ENCODE data around the gene ATP8B3. TPM values are rescaled to one million over a fixed set of nuclear protein-coding genes. Genes with fewer than 3 reads are reported as not detected.

The ATP8B3 gene
- total RNA-seq, 4 donors from 2014 or later: 1.3 to 2.0 (median 1.6) TPM; not detected in 1

DNA sequence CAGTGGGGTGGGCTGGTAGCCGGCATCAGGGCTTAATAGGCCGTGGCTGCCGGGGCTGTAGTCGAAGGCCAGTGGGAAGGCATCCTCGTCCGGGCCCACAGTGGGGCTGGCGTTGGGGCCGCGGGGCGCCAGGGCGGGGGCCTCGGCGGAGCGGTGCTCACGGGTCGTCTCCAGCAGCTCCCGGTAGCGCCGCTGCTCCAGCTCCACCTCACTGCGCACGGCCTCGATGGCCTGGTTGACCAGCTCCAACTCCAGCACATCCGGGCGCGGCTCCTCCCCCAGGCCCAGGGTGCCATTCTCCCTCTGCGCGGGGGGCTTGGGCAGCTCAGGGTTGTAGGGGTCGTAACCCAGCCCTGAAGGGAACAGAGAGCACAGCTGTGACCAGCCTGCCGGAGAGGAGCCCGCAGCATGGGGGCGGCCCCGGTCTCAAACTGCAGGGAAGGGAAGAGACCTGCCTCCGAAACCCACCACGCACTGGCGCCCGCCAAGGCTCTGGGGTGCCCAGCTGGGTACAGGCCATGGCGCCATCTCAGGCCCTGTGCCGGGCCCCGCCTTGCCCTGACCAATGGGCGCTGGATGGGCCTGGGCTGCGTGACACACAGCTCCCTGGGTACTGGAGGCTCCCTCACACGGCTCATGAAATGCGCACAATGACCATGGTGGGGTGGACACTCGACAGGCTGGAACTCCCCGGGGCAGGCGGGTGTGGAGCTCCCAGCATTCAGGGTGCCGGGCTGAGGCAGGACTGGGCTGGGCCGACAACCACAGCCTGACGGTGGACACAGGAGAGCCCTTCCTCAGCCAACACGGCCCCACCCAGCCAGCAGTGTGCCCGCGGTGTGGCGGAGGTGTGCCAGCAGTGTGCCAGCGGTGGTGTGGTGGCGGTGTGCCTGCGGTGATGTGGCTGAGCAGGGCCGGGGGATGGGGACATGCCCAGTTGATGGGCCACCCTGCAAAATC lies 16.5 kb upstream of the ATP8B3 start:
- peaks cover 0 to 10% of the 10 kb centered on the region in 2 donors for H3K4me1 ChIP-seq
- peaks cover 3 to 25% of the 10 kb centered on the region in 2 donors for H3K36me3 ChIP-seq
- DNase-seq: no peak
- H3K27me3 ChIP-seq: no peaks in the 10 kb centered on the region
- H3K4me3 ChIP-seq (replicated peaks in 1 of 3): no peak overlapping the region
- TF ChIP-seq POLR2A (IDR thresholded peaks at IDR 0.05): no peak
- H3K9me3 ChIP-seq: no peaks in the 10 kb centered on the region
- H3K27ac ChIP-seq: no peak overlapping the region
- WGBS, 2 donors: 93 to 96% methylated on average over 8 to 34 of the region's 57 CpGs
- intact Hi-C loops (cut with DNase I): no loop called here

- H3K4me3 ChIP-seq (replicated peaks in 1 of 3): no peak overlapping the region
- intact Hi-C loops (cut with DNase I): no loop called here
- H3K9me3 ChIP-seq: no peaks in the 10 kb centered on the region
- peaks cover 3 to 31% of the 10 kb centered on the region in 2 donors for H3K36me3 ChIP-seq
- TF ChIP-seq POLR2A (IDR thresholded peaks at IDR 0.05) (no peak), CTCF (IDR thresholded peaks at IDR 0.05) (no peak)
- no peak overlapping the region for H3K27ac ChIP-seq
- peaks cover 0 to 10% of the 10 kb centered on the region in 2 donors for H3K4me1 ChIP-seq
- DNase-seq: no peak
- 94 to 95% methylated on average over 11 to 13 of the region's 41 CpGs for WGBS, 2 donors
- H3K27me3 ChIP-seq: no peaks in the 10 kb centered on the region
Observed at GRCh38 chr19:1827566-1828278, 15.6 kb upstream of the ATP8B3 start.

DNA sequence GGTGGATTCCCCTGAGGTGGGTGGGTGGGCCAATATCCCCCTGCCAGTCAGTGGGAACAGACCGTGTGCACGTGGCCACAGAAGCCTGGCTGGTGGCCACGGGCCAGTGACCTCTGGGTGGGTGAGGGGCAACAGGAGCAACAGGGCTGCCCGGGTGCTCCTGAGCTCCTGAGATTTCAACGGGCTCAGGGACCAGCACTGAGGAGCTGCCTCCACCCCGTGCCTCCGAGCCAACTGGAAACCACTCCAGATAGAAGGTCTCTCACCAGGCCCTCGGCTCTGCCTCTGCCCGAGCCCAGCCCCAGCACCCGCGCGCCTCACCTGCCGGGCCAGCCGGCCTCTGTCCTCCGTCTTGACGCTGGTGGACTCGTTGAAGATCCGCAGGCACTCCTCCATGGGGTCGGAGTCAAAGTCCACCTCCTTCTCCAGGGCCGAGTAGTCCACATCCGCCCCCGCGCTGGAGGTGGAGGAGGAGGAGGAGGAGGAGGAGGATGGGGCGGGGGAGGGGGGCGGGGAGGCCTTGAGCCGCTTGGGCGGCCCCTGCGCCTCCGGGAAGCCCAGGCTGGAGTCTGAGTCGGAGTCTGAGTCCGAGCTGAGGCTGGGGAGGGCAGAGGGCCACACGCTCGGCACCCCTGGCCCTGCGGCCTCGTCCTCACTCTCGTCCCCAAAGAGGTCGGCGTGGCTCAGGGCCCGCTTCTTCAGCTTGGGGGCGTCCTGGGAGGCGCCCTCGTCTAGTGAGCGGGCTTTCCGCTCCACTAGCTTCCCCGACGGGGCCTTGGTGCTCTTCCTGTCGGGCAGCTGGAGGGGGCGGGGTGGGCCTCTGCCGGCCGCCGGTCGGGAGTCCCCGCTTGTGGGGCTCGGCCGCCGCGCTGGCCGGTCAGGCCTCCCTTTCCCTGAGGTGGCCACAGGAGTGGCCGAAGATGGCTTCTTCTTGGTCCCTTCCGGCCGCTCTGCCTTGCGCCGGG lies 14.8 kb upstream of the ATP8B3 start:
- no peak overlapping the region for H3K4me3 ChIP-seq (replicated peaks in 1 of 3)
- no peak overlapping the region for H3K27ac ChIP-seq
- H3K36me3 ChIP-seq: peaks cover 4 to 31% of the 10 kb centered on the region in 2 donors
- intact Hi-C loops (cut with DNase I): no loop called here
- no peak for DNase-seq
- no peaks in the 10 kb centered on the region for H3K9me3 ChIP-seq
- H3K4me1 ChIP-seq: peaks cover 0 to 10% of the 10 kb centered on the region in 2 donors
- H3K27me3 ChIP-seq: no peaks in the 10 kb centered on the region
- WGBS, 2 donors: 66 to 69% methylated on average over 39 to 50 of the region's 63 CpGs
- no peak for TF ChIP-seq CTCF (IDR thresholded peaks at IDR 0.05)
- no peak for TF ChIP-seq POLR2A (IDR thresholded peaks at IDR 0.05)

- H3K27ac ChIP-seq: no peak overlapping the region
- intact Hi-C loops (cut with DNase I): no loop called here
- DNase-seq: peak; percentile 70 to 77
Observed at GRCh38 chr19:1825909-1826556, 14.0 kb upstream of the ATP8B3 start.

More at GRCh38 chr19:1825909-1826556, 14.0 kb upstream of the ATP8B3 start:
- no peak for TF ChIP-seq POLR2A (IDR thresholded peaks at IDR 0.05)
- peak; percentile 84 to 95 (median 88) for TF ChIP-seq CTCF (IDR thresholded peaks at IDR 0.05)
- H3K9me3 ChIP-seq: no peaks in the 10 kb centered on the region
- H3K36me3 ChIP-seq: peaks cover 9 to 35% of the 10 kb centered on the region in 2 donors
- no peaks in the 10 kb centered on the region for H3K27me3 ChIP-seq
- H3K4me1 ChIP-seq: peaks cover 0 to 10% of the 10 kb centered on the region in 2 donors
- H3K4me3 ChIP-seq (replicated peaks in 1 of 3): no peak overlapping the region
- WGBS, 2 donors: 34 to 45% methylated on average over 12 to 15 of the region's 15 CpGs
